ENCODE data around the gene LLGL1.

Gene LLGL1

DNA sequence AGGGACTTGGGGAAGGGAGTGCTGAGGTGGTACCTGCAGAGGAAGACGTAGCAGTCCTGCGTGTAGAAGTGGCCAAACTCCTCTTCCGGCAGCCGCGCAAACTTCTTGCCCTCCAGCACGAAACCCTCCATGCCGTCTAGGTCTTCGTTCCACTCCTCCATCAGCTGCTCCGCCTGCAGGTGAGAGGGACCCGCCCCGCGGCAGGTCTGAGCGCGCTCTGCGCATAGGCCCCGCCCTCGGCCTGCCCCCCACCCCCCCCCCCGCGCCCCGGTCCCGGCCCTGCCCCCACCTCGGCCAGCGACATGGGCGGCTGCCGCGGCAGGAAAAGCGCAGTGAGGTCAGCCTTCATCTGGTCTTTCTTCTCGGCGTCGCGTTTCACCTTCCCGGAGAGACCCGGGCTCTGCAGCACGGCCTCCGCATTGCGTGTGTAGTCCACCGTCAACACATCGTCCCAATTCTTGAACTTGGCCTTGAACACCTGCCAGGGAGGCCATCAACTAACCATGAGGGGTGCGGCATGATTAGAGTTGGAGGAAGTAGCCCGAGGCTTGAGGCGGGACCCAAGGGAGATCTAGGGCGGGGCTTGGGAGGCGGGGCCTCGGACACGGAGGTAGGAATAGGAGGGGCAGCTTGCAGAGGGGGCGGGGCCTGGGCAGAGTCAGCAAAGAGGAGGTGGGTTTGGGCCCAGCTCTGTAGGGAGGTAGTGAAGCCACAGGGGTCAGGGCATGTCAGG, 21.6 kb downstream of the LLGL1 start:
- H3K4me3 ChIP-seq (ENCODE audit: low read length): no peak overlapping the region
- no peak for DNase-seq (ENCODE audit: low read depth, low spot score)

DNA sequence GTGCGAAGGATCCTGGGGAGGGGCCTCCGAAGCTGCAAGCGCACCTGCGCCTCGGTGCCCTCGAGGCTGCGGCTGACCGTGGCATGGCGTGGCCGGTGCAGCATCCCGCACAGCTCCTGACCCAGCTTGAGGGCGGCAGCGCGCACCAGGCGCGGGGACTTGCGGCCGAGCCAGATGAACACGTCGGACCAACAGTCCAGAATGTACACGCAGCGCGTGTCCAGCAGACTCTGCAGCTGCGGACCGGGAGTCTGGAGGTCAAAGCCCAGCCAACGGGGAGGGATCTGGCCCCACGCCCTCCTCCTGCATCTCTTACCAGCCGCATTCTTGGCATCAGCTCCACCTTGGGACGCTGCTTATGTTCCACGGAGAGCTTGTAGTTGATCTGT, 22.2 kb downstream of the LLGL1 start:
- H3K4me3 ChIP-seq (ENCODE audit: low read length): no peak overlapping the region
- DNase-seq (ENCODE audit: low read depth, low spot score): no peak

DNA sequence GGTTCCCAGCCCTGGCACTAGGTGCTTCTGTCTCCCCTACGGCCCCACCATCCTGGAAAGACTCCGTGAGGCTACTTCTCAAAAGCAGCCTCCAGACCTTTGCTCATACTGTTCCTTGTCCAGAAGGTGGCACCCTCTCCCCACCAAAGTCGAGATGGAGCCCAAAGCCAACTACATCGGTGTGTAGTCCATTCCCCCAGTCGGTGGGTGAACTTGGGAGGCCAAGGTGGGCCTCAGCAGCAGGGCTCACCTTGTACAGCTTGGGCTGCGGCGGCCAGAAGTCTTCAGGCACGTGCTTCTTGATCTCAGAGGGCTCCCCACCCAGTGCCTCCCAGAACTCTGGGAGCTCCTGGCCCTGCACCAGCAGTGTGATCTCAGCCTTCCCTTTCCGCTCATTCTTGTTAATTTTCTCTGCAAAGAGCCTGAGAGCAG, 22.9 kb downstream of the LLGL1 start:
- no peak overlapping the region for H3K4me3 ChIP-seq (ENCODE audit: low read length)
- peak; percentile 47 for DNase-seq (ENCODE audit: low read depth, low spot score)

DNA sequence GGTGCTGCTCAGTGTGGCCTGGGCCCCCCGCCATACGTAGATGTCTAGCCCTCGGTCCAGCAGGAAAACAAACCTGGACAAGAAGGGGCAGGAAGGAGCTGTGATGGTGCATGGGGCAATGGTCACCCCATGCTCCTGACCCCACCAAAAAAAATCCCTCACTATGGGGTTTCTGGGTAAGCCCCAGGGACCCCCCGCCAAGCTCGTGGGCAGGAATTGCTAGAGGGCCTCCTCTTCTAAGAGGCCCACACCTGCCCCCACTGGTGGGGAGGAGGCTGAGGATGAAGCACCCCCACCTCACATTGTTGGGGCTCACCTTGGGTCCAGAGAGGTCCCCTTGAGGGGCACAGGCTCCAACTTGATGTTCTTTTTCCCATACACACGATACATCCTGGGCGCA, 23.4 kb downstream of the LLGL1 start:
- no peak for DNase-seq (ENCODE audit: low read depth, low spot score)
- H3K4me3 ChIP-seq (ENCODE audit: low read length): no peak overlapping the region

DNA sequence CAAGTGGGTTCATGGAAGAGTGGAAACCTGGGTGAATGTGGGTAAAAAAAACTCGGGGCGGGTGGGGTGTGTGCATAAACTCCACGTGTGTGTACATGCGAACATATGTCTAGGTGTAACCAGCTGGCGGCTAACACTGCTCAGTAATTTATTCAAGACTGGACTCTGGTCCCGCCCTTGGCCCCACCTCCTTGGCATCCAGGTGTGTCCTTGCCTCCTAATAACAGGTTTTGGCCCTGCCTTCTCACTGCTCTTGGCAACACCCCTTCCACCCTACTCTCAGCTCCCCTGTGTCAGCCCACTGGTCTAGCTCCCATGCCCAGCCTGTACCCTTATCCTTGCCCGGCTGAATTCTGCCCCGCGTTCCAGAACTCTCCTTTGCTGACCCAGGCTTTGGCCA, 24.8 kb downstream of the LLGL1 start:
- H3K4me3 ChIP-seq (ENCODE audit: low read length): no peak overlapping the region
- DNase-seq (ENCODE audit: low read depth, low spot score): no peak

DNA sequence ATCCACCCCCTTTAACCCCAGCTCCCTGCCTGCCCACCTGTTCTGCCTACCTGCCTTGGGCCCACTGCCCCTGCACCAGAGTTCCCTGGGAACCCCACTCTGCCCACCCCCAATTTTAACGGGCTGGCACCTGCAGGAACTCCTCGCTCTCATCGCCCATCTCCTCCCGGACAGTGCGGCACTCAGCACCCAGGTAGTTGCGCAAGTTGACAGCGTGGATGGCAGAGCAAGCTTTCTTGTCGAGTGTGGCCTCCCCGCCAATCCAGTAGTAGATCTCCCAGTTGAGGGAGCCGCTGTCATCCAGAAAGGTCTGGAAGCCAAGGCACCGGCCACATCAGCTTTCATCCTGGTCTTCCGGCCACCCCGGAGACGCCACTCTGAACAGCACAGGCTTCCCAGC, 25.3 kb downstream of the LLGL1 start:
- H3K4me3 ChIP-seq (ENCODE audit: low read length): no peak overlapping the region
- DNase-seq (ENCODE audit: low read depth, low spot score): no peak

DNA sequence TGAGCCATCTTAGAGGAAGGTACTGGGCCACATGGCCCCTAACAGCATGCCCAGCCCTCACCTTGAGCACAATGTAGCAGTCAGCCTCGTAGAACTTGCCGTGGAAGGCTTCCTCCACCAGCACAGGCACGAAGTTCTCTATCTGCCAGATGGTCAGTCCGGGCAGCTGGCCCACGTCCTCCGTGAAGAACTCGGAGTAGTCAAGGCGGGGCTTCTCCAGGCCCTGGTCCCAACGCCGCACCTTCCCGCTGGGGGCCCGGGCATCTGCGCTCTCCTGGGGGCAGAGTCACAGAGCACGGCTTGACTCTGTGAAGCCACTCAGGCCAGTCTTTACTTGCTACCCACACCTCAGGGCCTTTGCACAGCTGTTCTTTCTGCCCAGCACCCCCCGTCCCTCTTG, 25.8 kb downstream of the LLGL1 start:
- DNase-seq (ENCODE audit: low read depth, low spot score): no peak
- no peak overlapping the region for H3K4me3 ChIP-seq (ENCODE audit: low read length)

DNA sequence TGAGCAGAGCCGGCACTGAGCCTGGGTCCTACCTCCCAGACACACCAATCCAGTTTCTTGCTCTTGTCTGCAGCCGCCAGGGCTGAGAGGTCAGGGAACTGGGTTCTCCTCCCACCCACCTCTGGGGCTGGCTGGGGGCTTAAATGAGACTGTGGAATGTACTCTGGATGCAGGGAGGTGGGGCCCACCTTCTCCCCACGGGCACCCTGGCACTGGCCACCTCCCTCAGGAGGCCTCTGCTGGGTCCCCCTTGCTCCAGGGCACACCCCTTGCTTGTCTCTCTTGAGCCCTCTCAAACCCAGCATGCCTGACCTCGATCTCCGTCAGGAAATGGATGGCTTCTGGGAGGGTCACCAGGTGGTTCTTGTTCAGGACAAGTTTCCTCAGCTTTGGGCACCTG, 26.7 kb downstream of the LLGL1 start:
- no peak for DNase-seq (ENCODE audit: low read depth, low spot score)
- no peak overlapping the region for H3K4me3 ChIP-seq (ENCODE audit: low read length)

DNA sequence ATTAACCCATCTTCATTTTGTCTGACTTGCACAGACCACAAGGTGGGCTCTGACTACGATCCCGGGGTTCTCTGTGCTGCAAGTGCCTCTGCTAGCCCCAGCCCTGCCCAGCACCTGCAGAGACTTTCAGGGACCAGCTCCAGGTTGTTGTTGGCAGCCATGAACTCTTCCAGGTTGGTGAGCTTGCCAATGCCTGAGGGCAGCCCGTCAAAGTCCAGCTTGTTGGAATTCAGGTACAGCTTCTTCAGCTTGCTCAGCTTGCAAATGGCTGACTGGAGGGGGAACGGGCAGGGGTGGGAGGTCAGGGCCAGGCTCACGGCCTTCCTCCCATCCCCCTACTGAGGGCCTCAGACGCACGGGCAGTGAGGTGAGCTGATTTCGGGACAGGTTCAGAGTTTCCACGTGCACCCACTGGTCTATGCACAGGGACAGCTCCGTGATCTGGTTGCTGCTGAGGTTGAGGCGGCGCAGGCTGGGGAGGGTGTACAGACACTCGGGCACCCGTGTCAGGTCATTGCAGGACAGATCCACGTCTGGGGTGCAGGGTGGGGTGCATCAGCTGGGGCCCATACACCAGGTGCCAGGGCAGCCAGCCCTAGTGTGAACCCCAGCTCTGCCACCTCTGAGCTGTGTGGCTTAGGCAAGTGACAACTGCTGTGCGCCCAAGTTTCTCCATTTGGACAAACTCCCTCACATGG, 27.9 kb downstream of the LLGL1 start:
- DNase-seq (ENCODE audit: low read depth, low spot score): no peak
- H3K4me3 ChIP-seq (ENCODE audit: low read length): no peak overlapping the region

DNA sequence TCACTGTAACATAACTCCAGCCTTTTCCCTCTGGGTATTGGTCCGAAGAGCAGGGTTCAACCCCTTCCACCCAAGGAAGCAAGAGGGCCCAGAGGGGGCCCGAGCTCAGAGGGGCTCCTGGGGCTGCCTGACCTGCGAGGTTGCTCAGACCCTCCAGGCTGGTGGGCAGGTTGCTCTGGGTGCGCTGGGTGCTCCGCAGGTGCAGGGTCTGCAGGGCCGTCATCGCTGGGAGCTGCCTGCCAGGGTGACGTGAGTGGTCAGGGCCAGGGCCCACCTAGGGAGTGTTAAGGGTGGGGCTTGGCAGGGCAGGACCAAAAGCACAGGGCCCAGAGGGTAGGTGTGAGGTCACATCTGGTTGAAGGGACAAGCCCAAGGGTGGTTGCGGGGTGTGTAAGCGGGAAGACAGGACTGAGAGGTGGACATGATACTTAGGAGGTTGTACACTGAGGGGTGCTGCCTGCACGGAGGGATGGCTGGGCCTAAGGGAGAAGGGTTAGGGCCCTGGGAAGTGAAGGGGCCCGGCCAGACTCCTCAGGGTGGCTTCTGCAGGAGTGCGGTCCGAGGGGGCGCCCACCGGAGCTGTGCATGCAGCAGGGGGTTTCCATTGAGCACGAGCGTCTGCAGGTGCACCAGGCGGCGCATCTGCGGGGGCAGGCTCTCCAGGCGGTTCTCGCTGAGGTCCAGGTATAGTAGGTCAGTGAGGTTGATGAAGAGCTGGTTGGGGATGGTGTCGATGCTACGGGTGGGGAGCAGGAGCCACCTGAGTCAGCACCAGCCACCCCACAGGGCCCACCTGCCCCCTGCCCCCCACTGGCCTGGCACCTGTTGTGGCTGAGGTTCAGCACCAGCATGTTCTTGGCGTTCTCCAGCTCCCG, 28.7 kb downstream of the LLGL1 start:
- H3K4me3 ChIP-seq (ENCODE audit: low read length): no peak overlapping the region
- DNase-seq (ENCODE audit: low read depth, low spot score): no peak

DNA sequence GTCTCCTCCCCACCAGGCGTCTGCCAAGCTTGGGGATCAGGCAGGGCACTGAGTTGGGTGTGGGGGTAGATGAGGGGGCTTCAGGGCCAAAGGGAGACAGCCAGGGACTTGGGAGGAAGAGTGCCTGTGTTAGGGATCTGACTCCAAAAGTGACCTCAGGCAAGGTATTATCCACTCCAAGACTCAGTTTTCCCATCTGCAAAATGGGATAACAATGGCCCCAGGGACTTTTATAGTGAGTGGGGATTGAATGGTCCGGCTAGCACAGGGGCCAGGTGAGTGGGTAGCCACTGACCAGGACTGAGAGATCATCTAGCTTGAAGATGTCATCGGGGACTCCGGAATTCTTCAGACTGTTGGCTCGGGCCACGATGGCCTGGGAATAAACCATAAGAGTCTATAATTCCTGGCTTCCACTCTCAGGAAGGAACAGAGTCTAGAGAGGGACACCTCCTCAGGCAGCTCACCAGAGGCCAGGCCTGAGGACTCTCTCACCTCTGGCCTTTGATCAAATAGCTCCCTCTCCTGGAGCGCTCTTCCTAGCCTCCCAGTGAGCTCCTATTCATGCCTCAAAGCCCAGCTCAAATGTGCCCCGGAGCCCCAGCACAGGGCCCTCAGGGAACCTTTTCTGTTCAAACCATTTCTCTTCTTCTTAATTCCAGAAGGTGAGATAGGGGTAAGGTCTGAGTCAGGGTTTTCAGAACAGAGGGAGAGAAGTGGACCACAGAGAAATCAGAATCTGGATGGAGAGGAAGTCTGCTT, 29.6 kb downstream of the LLGL1 start:
- no peak for DNase-seq (ENCODE audit: low read depth, low spot score)
- no peak overlapping the region for H3K4me3 ChIP-seq (ENCODE audit: low read length)

DNA sequence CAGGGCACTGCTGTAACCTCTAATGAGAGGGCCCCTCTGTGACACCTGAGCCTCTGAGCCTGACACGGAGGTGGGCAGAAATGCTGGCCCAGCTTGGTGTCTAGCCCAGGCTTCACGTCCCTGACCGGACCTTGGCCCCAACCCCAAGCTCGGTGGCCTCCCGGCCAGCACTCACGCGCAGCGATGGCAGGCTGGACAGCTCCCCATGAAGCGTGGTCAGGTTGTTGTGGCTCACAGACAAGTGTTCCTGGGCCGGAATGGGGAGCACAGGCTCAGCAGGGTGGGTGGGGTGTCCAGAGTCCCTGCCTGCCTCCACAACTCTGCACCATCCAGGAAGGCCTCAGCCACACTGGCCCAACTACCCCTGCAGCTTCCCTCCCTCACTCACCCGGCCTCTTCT, 30.9 kb downstream of the LLGL1 start:
- H3K4me3 ChIP-seq (ENCODE audit: low read length): no peak overlapping the region
- DNase-seq (ENCODE audit: low read depth, low spot score): no peak

DNA sequence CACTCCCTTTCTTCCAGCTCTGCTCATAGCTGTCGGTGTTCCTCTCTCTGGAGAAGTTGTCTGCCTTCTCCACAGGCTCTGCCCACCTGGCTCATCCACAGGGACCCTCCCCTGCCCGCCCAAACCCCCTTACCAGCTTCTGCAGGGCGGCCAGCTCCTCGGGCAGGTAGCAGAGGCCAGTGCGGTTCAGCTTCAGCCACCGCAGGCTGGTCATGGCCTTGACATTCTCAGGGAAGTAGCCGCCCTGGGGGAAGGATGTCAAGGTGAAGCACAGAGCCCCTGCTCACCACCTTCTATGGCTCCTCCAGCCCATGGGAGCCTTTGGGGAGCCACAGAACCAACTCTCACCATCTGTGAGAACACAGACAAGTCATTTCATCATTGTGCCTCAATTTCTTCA, 31.3 kb downstream of the LLGL1 start:
- H3K4me3 ChIP-seq (ENCODE audit: low read length): no peak overlapping the region
- DNase-seq (ENCODE audit: low read depth, low spot score): no peak

DNA sequence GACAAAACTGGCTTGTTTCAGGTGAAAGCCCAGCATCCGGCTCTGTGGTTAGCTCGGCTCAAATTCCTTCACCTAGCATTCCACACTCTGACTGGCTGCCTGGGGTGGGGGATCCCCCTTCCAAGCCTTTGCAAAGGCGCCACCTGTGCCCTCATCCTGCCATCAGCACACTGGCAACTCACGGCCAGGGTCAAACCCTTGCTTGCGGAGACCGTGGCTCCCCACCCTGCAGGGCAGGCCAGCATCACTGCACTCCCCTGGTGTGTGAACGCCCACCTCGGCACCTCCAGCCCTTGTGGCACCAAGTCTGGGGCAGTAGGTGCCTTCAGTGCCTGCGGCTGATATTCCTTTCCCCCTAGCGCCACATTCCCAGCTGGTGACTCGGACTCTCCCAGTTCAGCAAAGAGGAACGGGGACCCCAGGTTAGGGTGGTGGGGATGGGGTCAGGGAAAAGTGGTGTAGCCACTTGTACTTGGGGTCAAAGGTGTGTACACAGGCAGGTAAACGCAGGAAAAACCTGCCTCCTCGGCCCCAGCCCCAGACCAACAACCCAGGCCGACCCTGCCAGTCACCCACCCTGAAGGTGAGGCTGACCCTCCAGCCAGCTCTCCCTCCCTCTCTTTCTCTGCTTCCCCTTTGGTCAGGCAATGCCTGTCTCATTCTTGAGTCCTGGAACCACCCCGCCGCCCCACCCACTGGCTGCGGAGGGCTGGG, 32.0 kb downstream of the LLGL1 start:
- no peak for DNase-seq (ENCODE audit: low read depth, low spot score)

DNA sequence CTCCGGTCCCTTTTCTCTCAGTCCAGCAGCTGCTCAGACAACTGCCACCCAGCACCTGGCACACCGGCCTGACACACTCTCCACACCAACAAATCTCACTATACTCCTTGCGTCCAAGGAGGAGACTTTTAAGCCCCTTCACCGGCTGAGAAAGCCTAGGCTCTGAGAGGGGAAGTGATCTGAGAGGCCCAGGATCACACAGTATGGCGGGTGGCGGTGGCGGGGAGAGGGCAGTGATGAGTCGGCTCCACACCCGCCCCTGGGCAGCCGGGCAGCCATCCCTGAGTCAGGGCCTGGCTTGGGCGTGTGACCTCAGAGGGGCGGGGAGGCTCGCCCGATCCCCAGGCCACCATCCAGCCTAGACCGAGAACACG, 32.5 kb downstream of the LLGL1 start:
- no peak for DNase-seq (ENCODE audit: low read depth, low spot score)

More for the DNA sequence above, 32.0 kb downstream of the LLGL1 start:
- H3K4me3 ChIP-seq (ENCODE audit: low read length): peak overlapping the region; percentile 82

DNA sequence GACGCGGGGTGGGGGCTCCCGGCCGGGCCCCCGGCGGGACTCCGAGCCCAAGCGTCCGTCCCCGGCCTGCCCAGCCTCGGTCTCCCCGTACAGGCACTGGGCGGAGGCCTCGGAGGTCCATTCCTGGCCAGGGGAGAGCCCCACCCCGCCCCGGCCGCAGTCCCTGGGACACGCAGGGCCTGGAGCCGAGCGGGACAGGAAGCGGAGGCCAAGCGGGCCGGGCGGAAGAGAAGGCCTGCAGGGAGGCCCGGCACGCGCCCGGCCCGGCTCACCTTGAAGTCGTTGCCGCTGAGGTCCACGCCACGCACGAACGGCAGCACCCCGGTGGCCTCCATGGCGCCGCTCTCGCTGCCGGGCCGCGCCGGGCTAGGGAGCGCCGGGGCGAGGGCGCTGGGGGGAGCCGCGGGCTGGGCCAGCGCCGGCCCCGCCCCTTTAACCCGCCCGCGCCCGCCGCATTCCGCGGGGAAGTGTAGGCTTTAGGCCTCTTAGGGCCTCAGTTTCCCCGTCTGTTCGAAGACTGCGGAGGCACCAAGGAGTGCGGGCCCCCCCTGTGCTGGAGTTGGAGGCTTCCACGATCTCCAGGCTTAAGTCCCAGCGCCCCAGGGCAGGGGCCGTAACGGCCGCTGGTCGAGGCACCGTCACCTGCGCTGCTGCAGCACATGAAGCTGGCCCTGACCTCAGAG, 33.1 kb downstream of the LLGL1 start, which contains the start of gene FLII:
FLII (minus strand) TSS at position 383 of the 683 bp plus-strand sequence; CDS start at position 335, 48 bp downstream.
- DNase-seq (ENCODE audit: low read depth, low spot score): no peak
- H3K4me3 ChIP-seq (ENCODE audit: low read length): peak within 1 kb of the TSS; percentile 82

More for the DNA sequence above, 32.5 kb downstream of the LLGL1 start:
- H3K4me3 ChIP-seq (ENCODE audit: low read length): peak overlapping the region; percentile 82

DNA sequence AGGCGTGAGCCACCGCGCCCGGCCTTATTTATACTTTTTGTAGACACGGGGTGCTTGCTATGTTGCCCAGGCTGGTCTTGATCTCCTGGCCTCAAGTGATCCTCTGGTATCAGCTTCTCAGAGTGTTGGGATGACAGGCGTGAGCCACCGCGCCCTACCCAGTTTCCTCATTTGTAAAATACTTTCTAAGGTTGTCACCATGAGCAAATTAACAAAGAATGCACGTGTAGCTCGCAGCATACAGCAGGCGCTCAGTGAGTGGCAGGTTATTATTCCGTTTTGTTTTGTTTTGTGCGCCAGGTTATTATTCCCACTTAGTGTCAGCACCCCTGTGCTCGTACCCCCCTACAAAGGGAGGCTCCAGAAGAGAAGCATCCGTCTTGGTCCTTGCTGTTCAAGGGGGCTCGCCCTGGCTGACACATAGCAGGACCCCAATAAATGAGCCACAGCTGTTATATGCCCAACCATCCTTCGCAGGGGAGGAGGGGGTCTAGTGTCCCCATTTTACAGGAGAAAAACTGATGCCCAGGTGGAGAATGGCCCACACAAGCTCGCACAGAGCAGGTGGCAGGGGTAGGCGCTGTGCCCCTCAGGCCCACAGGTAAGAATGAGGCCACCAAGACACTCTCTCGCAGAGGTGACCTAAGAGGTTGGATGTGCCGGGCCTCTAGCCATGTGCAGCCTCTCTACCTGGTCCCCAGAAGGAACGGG, 34.3 kb downstream of the LLGL1 start:
- no peak for DNase-seq (ENCODE audit: low read depth, low spot score)

More for the DNA sequence above, 34.3 kb downstream of the LLGL1 start:
- H3K4me3 ChIP-seq (ENCODE audit: low read length): peak overlapping the region; percentile 77
